GM18909 (cell line): ENCODE measurements around the gene SNRPA.
"Not testable (repeated sequence)": the region's sequence is repeated elsewhere in the genome, so short reads cannot be mapped to it uniquely, and the experiment has no call there.

Experiments
- ATAC-seq: cut with Tn5 transposase; IDR thresholded peaks from one replicate; pipeline ENCODE4 v1.9.1; 2021; ENCODE audit warnings: mild to moderate bottlenecking; ENCODE audit not compliant: unreplicated experiment, poor library complexity

Gene SNRPA

DNA sequence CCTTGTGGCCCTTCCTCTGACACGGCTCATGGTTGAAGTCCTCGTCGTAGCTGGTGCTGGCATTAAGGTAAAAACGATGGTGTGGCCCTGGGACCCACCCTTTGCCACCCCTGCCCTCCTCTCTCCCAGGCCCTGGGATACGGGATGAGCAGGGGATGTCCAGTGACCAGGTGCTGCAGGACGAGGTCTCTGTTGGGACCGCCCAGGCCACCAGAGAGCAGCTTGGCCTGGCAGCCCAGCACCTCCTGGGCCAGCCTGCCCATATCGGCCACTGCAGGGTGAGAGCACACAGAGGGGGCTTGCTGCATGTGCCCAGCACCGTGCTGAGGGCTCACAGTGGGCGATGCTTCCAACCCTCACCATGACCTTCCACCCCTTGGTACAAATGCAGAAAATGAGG, 7.1 kb upstream of the SNRPA start:
- no peak for ATAC-seq

DNA sequence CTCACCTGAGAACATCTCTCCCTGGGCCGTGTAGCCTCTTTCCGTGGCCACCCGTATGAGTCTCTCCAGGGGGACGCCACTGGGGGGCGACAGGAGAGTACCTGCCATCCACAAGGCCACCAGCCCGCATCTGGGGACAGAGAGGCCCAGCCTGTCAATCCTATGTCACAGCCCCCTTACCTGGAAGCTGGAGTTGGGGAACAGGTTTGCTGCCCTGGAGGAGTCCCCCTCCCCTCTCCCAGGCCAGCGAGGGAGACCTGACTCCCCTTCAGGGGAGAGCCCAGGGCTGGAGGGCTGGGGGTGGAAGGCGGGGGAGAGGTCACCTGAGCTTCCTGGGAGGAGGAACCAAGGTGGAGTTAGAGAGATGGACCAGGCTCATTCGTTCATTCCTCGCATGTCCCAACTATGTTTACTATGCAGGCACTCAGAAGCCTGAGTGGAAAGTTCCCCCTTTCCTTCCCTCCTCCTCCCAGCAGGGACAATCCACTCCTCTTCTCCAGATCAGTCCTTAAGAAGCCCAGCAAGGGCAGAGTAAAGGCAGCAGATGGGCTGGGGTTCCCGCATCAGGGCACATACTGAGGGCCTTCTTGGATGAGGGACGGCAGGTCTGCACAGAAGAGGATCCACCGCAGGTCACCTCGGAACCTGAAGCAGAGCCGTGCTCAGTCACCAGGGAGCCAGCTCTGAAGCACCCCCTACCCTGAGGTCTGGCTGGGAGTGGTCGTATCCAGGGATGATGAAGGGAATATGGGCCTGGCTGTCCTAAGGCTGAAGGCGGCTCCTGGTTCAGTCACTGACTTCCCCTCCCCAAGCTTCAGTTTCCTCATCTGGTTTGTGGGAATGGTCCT, 6.2 kb upstream of the SNRPA start:
- ATAC-seq = no peak

DNA sequence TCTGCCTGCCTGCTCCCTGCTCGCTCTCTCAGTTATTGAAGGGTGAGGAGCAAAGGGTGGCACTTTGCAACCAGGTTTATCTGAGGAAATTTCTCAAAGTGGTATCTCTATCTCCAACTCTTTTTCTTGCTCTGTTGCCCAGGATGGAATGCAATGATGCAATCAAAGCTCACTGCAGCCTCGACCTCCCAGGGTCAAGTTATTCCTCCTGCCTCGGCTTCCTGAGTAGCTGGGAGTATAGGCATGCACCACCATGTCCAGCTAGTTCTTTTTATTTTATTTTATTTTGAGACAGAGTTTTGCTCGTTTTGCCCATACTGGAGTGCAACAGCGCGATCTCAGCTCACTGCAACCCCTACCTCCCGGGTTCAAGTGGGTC, 5.6 kb upstream of the SNRPA start:
- ATAC-seq = no peak

DNA sequence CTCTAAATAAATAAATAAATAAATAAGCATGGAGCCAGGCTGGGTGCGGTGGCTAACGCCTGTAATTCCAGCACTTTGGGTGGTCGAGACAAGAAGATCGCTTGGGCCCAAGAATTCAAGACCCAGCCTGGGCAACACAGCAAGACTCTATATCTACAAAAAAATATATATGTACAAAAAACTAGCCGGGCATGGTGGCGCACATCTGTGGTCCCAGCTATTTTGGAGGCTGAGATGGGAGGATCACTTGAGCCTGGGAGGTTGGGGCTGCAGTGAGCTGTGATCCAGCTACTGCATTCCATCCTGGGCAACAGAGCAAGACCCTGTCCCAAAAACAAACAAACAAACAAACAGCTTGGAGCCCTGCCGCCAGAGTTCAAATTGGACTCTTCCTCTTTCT, 3.5 kb upstream of the SNRPA start:
- ATAC-seq = no peak

DNA sequence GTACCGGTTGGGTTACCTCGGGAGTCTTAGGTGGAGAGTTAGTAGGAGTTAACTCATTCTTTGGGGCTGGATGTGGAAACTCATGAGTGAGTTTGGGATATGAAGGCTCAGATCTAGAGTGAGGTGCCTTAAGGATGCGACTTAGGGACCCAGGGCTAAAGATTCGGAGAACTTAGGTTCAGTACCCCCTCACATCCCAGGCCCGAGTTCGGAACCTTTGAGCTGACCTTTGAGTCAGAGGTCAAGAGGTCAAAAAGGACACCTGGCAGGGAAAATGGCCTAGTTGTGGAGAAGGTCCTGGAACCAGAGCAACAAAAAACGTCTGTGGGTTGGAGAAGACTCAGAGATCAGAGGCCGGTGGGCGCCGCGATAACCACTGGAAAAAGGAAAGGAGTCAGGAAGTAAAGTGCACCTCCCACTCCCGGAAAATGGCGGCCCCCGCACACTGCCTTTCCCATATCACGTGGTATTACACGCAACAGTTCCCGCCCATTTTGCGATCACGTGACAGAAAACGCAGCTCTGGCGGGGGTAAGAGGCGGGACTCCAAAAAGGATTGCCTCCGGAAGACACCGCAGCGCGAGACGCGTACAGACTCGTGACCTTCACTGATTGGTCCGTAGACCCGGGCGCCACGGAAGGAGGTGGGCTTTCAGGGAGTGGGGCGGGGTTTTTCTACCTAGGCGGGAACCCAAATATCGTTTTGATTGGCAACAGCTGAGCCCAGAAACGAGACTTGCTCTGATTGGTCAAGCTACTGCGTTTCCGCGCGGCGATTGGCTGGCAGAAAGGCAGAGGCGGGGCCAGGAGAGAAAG, 737 bp upstream of the SNRPA start, which contains the start of gene ACTMAP:
Gene ACTMAP, minus strand, starts transcription at position 420 of the 816 bp plus-strand sequence. CDS start 674 bp downstream, outside the sequence.
- peak; percentile 86 for ATAC-seq

DNA sequence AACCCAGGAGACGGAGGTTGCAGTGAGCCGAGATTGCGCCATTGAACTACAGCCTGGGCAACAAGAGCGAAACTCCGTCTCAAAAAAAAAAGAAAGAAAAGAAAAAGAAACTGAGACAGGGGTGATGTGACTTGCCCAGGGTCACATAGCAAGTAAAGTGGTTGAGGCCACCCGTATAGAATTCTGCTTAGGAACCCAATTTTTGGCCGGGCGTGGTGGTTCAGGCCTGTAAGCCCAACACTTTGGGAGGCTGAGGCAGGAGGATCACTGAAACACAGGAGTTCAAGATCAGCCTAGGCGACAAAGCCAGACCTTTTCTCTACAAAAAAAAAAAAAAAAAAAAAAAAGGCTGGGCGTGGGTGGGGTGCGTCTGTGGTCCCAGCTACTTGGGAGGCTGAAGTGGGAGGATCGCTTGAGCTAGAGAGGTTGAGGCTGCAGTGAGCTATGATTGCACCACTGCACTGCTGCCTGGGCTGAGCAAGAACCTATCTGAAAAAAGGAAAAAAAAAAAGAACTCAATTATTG, 1.3 kb downstream of the SNRPA start:
- ATAC-seq = no peak

DNA sequence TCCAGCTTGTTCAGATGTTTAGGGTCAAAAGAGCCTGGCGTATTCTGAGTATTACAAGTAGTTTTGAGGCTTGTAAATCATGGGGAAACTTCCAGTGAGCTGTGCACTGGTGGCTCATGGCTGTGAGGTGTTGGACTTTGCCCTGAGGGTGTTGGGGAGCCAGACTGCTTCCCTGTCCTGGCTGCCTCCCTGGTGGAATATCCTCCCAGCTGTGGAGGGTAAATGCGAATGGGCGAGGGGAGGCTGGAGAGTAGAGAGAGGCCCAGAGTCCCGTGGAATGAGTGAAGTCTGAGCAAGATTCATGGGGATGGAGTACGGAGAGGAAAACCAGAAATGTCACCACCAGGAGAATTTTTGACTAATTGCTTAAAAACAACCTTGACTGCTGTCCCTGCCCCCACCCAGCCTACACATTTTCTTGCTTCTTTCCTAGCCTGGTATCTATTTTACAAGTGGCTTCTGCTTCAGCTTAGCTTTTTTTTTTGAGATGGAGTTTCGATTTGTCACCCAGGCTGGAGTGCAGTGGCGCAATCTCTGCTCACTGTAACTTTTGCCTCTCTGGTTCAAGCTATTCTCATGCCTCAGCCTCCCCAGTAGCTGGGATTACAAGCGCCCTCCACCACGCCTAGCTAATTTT, 3.7 kb downstream of the SNRPA start:
- ATAC-seq = no peak

DNA sequence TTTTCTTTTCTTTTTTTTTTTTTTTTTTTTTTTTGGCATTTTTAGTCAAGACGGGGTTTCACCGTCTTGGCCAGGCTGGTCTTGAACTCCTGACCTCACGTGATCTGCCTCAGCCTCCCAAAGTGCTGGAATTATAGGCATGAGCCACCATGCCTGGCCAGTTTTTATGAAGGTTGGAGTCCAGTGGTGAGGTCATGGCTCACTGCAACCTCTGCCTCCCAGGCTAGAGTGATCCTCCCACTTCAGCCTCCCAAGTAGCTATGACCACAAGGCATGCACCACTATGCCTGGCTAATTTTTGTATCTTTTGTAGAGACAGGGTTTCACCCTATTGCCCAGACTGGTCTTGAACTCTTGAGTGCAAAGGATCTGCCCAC, 4.2 kb downstream of the SNRPA start:
- no peak for ATAC-seq

DNA sequence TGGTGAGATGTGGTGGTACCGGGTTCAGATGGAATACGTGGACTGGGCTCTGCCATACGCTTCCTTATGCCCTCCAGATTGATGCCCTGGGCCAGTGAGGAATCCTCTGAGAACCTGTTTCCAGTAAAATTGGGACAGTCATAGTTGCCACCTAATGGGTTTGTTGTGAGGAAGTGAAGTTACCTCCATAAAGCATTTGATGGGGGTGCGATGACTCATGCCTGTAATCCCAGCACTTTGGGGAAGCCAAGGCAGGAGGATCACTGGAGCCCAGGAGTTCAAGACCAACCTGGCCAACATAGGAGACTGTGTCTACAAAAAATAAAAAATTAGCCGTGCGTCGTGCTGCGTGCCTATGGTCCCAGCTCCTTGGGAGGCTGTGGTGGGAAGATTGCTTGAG, 4.8 kb downstream of the SNRPA start:
- no peak for ATAC-seq

DNA sequence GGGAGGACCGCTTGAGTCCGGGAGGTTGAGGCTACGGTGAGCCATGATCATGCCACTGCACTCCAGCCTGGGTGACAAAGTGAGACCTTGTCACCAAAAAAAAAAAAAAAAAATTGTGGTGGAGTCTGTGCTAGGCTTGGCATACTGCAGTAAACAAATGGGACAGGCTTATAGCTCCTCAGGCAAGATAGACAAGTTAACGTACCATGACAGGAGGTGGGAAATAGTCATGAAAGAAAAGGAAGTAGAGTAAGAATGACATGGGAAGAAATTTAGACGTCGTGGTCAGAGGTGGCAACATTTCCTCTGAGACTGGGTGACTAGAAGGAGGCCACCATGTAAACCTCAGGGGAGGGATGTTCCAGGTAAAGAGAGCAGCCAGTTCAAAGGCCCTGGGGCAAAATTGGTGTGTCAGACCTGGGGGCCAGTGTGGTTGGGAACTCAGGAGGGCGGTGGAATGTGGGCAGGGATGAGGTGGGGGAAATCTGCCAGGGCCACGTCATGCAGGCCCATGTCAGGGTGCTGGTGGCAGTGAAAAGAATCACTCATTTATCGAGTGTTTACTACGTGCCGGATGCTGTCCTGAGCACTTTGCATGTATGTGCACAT, 5.6 kb downstream of the SNRPA start:
- no peak for ATAC-seq

DNA sequence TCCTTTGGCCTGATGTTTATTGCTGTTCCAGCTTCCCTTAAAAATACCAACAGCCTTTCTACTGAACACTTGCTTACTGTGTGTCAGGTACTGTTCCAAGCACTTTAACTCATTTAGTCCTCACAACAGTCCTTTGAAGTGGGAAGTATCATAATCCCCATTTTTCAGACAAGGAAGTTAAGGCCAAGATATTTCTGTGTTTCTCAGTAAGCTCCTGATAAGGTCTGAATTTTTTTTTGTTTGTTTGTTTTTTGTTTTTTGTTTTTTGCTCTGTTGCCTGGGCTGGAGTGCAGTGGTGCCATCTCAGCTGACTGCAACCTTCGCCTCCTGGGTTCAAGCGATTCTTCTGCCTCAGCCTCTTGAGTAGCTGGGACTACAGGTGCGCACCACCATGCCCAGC, 7.5 kb downstream of the SNRPA start:
- ATAC-seq = no peak

DNA sequence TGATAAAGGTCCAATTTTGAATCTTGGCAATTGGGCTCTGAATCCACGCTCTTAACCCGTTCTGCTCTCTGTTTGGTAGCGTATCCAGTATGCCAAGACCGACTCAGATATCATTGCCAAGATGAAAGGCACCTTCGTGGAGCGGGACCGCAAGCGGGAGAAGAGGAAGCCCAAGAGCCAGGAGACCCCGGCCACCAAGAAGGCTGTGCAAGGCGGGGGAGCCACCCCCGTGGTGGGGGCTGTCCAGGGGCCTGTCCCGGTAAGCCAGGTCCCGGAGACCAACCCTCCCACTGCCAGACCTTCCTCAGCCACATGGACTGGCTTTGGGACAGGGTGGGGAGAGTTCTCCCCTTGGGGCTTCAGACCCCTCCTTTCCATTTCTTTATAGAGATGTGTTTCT, 8.3 kb downstream of the SNRPA start:
- no peak for ATAC-seq

DNA sequence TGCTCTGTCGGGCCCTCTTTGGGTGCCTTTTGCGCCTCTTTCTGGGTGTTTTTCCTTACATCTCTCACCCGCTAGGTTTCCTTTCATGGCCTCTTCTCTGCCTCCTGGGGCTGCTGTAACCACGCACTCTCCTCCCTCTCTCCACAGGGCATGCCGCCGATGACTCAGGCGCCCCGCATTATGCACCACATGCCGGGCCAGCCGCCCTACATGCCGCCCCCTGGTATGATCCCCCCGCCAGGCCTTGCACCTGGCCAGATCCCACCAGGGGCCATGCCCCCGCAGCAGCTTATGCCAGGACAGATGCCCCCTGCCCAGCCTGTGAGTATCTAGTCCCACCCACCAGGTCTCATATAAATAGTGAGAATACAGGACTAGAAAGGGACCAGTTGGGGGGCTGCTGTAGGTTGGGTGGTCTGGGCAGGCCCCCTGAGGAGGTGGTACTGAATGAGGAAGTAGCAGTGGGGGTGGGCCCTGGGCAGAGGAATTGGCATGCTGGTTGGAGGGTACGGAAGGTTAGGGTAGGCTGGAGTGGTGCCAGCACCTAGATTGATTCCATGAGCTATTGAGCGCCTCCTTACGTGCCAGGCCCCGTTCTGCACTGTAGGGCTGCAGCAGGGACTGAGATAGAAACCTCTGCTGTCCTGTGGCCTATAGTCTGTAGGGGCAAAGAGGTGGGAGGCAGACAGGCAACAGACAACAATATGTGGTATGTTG, 11.9 kb downstream of the SNRPA start:
- ATAC-seq = no peak

DNA sequence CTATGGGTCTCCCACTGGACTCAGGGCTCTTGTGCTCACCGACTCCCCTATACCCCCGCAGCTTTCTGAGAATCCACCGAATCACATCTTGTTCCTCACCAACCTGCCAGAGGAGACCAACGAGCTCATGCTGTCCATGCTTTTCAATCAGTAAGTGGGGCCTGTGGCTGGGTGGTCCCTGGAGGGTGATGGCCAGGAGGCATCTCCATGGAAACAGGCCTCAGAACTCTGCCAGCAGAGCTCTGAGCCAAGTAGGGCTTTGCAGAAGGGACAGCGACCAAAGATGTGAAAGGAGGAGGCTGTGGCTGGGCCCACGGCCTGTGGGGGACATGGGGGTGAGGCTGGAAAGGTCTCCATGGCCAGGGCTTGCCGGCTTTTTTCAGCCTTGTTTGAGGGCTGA, 12.5 kb downstream of the SNRPA start:
- no peak for ATAC-seq

DNA sequence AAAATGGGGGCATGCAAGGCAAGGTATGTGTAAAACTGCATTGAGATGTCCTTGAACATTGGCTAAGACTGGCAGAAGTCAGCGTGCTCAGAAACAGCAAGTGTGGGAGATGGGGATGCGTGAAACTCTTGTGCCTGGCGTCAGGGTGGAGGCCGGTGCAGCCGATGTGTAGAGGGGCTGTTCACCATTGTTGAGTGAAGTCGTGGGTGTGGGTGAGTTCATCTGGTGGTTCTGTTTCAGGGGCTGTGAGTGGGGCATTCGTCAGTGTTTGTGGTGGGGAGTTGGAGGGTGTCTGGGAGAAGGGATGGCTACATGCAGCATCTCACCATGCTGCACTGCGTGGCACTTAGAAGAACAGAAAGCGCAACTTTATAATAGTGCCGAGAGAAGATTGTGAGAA, 13.0 kb downstream of the SNRPA start:
- ATAC-seq = no peak

DNA sequence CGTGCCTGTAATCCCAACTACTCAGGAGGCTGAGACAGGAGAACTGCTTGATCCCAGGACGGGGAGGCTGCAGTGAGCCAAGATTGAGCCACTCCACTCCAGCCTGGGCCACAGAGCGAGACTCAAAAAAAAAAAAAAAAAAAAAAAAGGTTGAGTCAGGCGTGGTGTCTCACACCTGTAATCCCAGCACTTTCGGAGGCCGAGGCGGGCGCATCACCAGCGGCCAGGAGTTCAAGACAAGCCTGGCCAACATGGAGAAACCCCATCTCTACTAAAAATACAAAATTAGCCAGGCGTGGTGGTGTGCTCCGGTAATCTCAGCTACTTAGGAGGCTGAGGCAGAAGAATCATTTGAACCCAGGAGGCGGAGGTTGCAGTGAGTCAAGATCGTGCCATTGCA, 15.4 kb downstream of the SNRPA start:
- not testable (repeated sequence) for ATAC-seq

DNA sequence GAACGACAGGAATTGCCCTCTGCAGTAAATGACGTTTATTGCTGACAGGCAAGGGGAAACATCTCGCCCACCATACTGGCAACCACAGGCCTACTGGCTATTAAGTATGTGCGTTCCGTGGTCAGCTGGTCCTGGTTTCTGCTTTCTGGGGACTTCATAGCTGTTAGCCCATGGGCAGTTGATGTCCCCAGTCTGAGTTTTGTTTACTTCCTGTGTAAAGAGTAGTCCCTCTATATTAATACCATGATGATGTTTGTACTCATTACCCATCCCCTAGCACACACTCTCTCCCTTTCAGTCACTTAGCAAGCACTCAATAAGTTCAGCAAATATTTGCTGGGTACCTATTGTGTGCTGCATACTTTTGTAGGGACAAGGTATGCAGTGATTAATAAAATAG, 17.9 kb downstream of the SNRPA start:
- no peak for ATAC-seq

DNA sequence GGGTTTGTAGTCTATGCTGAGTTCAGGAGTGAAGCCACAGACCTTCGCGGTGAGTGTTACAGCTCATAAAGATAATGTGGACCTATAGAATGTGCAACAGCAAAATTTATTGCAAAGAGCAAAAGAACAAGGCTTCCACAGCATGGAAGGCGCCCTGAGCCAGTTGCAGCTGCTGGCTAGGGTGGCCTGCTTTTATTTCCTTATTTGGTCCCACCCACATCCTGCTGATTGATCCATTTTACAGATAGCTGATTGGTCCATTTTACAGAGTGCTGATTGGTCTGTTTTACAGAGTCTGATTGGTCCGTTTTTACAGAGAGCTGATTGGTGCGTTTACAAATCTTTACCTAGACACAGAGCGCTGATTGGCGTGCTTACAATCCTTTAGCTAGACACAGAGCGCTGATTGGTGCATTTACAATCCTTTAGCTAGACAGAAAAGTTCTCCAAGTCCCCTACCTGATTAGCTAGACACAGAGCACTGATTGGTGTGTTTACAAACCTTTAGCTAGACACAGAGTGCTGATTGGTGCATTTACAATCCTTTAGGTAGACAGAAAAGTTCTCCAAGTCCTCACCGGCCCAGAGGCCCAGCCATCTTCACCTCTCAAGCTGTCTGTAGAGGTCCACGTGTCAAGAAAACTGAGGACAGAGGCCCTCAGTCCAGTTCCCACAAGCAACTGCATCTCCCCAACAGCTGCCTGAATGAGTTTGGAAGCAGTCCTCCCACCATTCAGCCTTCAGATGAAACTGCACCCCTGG, 20.3 kb downstream of the SNRPA start:
- not testable (repeated sequence) for ATAC-seq
